ENCODE data around the gene GTF2H4.

The GTF2H4 gene

GRCh38 chr6:30955367-30956042, 47.5 kb downstream of the GTF2H4 start:
- DNase-seq = peak; percentile 65

GRCh38 chr6:30957716-30958115, 49.7 kb downstream of the GTF2H4 start:
- no peak for DNase-seq

GRCh38 chr6:30960907-30961673, 53.1 kb downstream of the GTF2H4 start:
- no peak for DNase-seq

- no peak for DNase-seq
Observed at GRCh38 chr6:30962716-30963115, 54.7 kb downstream of the GTF2H4 start.

GRCh38 chr6:30963641-30964040, 55.6 kb downstream of the GTF2H4 start:
- DNase-seq = no peak
